Esophagus squamous epithelium (tissue), 5 donors: ENCODE results near the gene PGM2. TPM values are rescaled to one million over a fixed set of nuclear protein-coding genes. Genes with fewer than 3 reads are reported as not detected.
"Not testable (repeated sequence)": the region's sequence is repeated elsewhere in the genome, so short reads cannot be mapped to it uniquely, and the experiment has no call there.

Source experiments
- DNase-seq: peaks from one replicate; lab custom pipeline; 2025; lab: John Stamatoyannopoulos, UW
- H3K27ac ChIP-seq, 4 donors: fragments of 200-600 bp; sonication (generic); one replicate each; pipeline ENCODE4 v1.5.1; 2016 to 2019; ENCODE audit warnings: mild to moderate bottlenecking in 1 of 4
- H3K27me3 ChIP-seq, 4 donors: fragments of 200-600 bp; sonication (generic); 1 replicate in 3 of 4; 2 replicates in 1 of 4; pipeline versions ENCODE4 v1.5.1 to v1.6.0; 2017 to 2021; ENCODE audit warnings: antibody characterized with exemption in 1 of 4
- H3K36me3 ChIP-seq, 3 donors: fragments of 200-600 bp; sonication (generic); one replicate each; pipeline ENCODE4 v1.5.1; 2016 to 2019
- H3K4me1 ChIP-seq, 3 donors: fragments of 200-600 bp; sonication (generic); one replicate each; pipeline ENCODE4 v1.5.1; 2017 to 2019
- H3K4me3 ChIP-seq, 4 donors: fragments of 200-600 bp; sonication (generic); 1 replicate in 3 of 4; 2 replicates in 1 of 4; pipeline ENCODE4 v1.5.1; 2016 to 2019; ENCODE audit warnings: mild to moderate bottlenecking in 2 of 4, moderate library complexity in 1 of 4
- H3K9me3 ChIP-seq, 3 donors: fragments of 200-600 bp; sonication (generic); one replicate each; pipeline ENCODE4 v1.5.1; 2016 to 2019
- POLR2A ChIP-seq, 4 donors: fragments of 450-650 bp; IDR thresholded peaks; one replicate each; pipeline ENCODE4 v1.6.1; 2017; ENCODE audit warnings: antibody characterized with exemption in 4 of 4, mild to moderate bottlenecking in 4 of 4, moderate library complexity in 3 of 4
- WGBS, 2 donors: methylation state at CpG; one replicate each; pipeline ENCODE4 v1.1.5; 2018; 5-methylcytosine and 5-hydroxymethylcytosine counted together
- intact Hi-C: fragments of 100-400 bp; cut with DNase I; formaldehyde crosslinking; loops from one replicate; pipeline ENCODE4 v1.15.0; 2022
- total RNA-seq, 4 donors: library from RNA; depleted of rRNA; stranded (reverse); fragments of >200 nt; gene quantifications; one replicate each; pipeline ENCODE4 v1.1.0, GENCODE V29; 2016
- TF ChIP-seq, protein P1 (sequence below), 6 experiments: fragments of 450-650 bp in 4 of 6; fragments of 200-600 bp in 2 of 6; sonication (generic) in 2 of 6; IDR thresholded peaks; one replicate each; pipeline ENCODE4 v1.5.1; 2016 to 2019; ENCODE audit warnings: antibody characterized with exemption in 6 of 6, mild to moderate bottlenecking in 4 of 6, moderate library complexity in 4 of 6
- donor health status: DM: yes; HTN: yes; CAD: no.

PGM2 gene
- 100 to 1,000 TPM in 2 of 4 donors, 10 to 100 TPM in 2; 65.6 to 127 (median 93.6) TPM for total RNA-seq

DNA sequence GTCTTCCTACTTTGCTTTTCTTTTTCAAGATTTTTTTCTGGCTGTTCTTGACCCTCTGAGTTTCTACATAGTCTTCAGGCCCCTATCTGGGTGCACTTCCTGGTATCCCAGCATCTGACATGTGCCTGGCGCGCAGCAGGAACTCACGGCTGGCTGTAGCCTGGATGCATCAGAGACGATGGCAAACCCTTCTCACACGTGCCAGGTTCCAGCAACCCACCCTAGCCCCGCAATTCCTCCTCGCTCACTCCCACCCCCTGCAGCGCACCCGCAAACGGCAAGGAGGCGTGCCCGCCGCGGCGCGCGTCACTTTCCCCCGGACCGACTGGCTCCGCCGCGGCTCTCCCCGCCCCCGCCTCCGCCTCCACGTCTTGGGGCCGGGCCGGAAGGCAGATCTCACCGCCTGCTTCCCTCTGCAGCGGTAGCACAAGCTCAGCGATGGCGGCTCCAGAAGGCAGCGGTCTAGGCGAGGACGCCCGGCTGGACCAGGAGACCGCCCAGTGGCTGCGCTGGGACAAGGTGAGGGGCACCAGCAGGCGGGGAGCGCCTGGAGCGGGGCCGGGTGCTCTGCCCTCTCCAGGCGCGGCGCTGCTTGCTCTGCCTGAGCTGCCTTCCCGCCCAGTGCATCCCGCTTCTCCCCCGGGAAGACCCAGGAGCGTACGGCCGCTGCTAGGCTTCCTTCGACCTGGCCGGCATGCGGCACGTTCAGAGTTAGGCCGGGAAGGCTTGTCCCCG lies at the start of gene PGM2:
PGM2 (plus strand) TSS at position 392 of the 735 bp plus-strand sequence; CDS start at position 439, 47 bp downstream.
- peak in 3 of 4 donors; percentile 79 to 93 (median 93) for TF ChIP-seq POLR2A (IDR thresholded peaks at IDR 0.05)
- TF ChIP-seq, protein P1, sequence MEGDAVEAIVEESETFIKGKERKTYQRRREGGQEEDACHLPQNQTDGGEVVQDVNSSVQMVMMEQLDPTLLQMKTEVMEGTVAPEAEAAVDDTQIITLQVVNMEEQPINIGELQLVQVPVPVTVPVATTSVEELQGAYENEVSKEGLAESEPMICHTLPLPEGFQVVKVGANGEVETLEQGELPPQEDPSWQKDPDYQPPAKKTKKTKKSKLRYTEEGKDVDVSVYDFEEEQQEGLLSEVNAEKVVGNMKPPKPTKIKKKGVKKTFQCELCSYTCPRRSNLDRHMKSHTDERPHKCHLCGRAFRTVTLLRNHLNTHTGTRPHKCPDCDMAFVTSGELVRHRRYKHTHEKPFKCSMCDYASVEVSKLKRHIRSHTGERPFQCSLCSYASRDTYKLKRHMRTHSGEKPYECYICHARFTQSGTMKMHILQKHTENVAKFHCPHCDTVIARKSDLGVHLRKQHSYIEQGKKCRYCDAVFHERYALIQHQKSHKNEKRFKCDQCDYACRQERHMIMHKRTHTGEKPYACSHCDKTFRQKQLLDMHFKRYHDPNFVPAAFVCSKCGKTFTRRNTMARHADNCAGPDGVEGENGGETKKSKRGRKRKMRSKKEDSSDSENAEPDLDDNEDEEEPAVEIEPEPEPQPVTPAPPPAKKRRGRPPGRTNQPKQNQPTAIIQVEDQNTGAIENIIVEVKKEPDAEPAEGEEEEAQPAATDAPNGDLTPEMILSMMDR (IDR thresholded peaks at IDR 0.05): peak in 2 of 6 experiments; percentile 0 to 10
- Histone ChIP-seq H3K9me3 (no peaks in the 10 kb centered on the region), H3K27ac (peak within 1 kb of the TSS; percentile 90 to 97 (median 93)), H3K4me1 (peaks cover 11 to 49% (median 21%) of the 10 kb centered on the region in 3 donors), H3K36me3 (peaks cover 0 to 18% (median 8%) of the 10 kb centered on the region in 3 donors), H3K27me3 (no peaks in the 10 kb centered on the region), H3K4me3 (peak within 1 kb of the TSS; percentile 73 to 97 (median 90))
- intact Hi-C loops: no loop called here
- peak; percentile 45 for DNase-seq
- WGBS, 2 donors: 0% methylated on average over 3 to 6 of the region's 57 CpGs

DNA sequence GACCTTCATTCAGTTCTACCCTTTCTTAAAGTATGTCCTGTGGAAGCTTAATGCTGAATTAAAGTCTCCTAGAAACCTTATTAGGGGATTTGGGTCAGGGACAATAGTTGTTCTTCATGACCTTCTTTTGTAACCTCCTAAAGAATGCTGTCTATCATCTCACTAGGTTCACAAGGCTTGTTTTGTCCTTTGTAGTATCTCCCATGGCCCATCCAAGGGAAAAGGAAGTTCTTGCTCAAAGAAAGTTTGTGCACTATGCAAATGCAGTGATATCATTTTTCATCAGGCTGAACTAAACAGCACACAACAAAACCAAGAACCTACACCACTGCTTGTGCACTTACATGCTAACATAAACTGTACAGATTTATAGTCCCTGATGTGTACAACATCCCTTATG lies 46.6 kb upstream of the PGM2 start:
- Histone ChIP-seq H3K36me3 (no peaks in the 10 kb centered on the region), H3K4me3 (no peak overlapping the region), H3K9me3 (no peaks in the 10 kb centered on the region), H3K4me1 (no peaks in the 10 kb centered on the region), H3K27ac (no peak overlapping the region), H3K27me3 (peaks cover 0 to 6% (median 0%) of the 10 kb centered on the region in 4 donors)
- TF ChIP-seq POLR2A (IDR thresholded peaks at IDR 0.05): no peak
- TF ChIP-seq, protein P1 (IDR thresholded peaks at IDR 0.05): no peak
- intact Hi-C loops: no loop called here
- no peak for DNase-seq

DNA sequence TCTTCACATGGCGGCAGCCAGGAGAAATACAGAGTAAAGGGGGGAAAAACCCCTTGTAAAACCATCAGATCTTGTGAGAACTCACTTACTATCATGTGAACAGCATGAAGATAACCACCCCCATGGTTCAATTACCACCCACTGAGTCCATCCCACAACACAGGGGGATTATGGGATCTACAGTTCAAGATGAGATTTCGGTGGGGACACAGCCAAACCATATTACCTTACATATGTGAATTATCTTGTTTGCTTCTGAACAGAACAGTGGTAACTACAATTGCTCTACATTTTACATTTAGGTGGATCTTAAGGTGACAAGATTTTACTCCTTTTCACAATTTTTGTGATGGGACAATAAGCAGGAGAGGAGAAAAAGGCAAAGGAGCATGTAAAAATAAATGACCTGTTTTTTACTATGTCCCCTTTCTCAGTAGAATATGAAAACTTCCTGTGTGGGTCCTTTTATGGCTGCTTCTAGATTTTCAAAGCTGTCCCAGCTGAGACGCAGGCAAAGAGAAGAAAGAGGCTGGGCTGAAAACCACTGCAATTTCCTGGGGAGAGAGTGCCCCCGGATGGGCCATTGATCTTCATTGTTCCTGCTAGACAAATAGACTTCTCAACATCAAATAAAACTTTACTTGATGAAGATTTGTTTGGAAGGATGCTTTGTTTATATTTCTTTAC lies 45.9 kb upstream of the PGM2 start:
- Histone ChIP-seq H3K36me3 (no peaks in the 10 kb centered on the region), H3K4me3 (no peak overlapping the region), H3K27me3 (peaks cover 0 to 9% (median 0%) of the 10 kb centered on the region in 4 donors), H3K27ac (no peak overlapping the region), H3K9me3 (no peaks in the 10 kb centered on the region), H3K4me1 (no peaks in the 10 kb centered on the region)
- WGBS, 2 donors: 50 to 57% methylated on average over 4 of the region's 4 CpGs
- no peak for DNase-seq
- TF ChIP-seq, protein P1 (IDR thresholded peaks at IDR 0.05): no peak
- no peak for TF ChIP-seq POLR2A (IDR thresholded peaks at IDR 0.05)
- intact Hi-C loops: no loop called here

DNA sequence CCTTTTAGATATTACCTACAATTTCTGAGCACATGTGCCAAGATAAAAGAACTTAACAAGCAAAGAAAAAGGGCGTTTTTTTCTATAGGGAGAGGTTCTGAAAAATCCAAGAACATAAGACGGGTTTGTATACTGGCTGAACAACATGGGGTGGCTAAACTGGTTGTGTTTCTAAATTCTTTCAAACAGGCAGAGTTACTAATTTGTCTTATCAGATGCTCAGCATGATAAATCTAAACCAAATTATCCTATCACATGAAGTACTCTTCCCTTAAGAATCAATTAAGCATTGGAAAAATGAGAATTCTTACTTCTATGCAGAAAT lies 45.4 kb upstream of the PGM2 start:
- intact Hi-C loops: no loop called here
- 41 to 65% methylated on average over 2 of the region's 2 CpGs for WGBS, 2 donors
- Histone ChIP-seq H3K4me1 (no peaks in the 10 kb centered on the region), H3K36me3 (no peaks in the 10 kb centered on the region), H3K4me3 (no peak overlapping the region), H3K27me3 (peaks cover 0 to 12% (median 0%) of the 10 kb centered on the region in 4 donors), H3K27ac (no peak overlapping the region), H3K9me3 (no peaks in the 10 kb centered on the region)
- DNase-seq: no peak
- TF ChIP-seq, protein P1 (IDR thresholded peaks at IDR 0.05): no peak
- TF ChIP-seq POLR2A (IDR thresholded peaks at IDR 0.05): no peak

DNA sequence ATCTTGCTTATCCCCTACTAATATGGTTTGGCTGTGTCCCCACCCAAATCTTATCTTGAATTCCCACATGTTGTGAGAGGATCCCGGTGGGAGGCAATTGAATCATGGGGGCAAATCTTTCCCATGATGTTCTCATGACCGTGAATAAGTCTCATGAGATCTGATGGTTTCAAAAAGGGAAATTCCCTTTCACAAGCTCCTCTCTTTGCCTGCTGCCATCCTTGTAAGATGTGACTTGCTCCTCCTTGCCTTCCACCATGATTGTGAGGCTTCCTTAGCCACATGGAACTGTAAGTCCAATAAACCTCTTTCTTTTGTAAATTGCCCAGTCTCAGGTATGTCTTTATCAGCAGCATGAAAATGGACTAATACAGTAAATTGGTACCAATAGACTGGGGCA lies 40.2 kb upstream of the PGM2 start:
- H3K27ac ChIP-seq, H3K4me3 ChIP-seq, intact Hi-C loops, H3K36me3 ChIP-seq, DNase-seq, H3K9me3 ChIP-seq, H3K4me1 ChIP-seq: not testable (repeated sequence)
- H3K27me3 ChIP-seq: peaks cover 0 to 13% (median 0%) of the 10 kb centered on the region in 4 donors
- WGBS, 2 donors: 73 to 85% methylated on average over 2 of the region's 2 CpGs

DNA sequence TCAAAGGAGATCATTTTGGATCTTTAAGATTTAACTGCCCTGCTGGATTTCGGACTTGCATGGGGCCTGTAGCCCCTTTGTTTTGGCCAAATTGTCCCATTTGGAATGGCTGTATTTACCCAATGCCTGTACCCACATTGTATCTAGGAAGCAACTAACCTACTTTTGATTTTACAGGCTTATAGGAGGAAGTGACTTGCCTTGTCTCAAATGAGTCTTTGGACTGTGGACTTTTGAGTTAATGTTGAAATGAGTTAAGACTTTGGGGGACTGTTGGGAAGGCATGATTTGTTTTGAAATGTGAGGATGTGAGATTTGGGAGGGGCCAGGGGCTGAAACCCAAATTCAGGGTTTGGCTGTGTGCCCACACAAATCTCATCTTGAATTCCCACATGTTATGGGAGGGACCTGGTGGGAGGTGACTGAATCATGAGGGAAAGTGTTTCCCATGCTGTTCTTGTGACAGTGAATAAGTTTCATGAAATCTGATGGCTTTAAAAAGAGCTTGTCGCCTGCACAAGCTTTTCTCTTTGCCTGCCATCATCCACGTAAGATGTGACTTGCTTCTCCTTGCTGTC lies 38.5 kb upstream of the PGM2 start:
- H3K36me3 ChIP-seq, H3K27ac ChIP-seq, DNase-seq, H3K4me1 ChIP-seq, intact Hi-C loops, H3K4me3 ChIP-seq, H3K9me3 ChIP-seq: not testable (repeated sequence)
- 87 to 96% methylated on average over 3 of the region's 3 CpGs for WGBS, 2 donors
- H3K27me3 ChIP-seq: peaks cover 0 to 13% (median 0%) of the 10 kb centered on the region in 4 donors
